K562 (cell line): ENCODE results near the gene KRT75. TPM values are rescaled to one million over a fixed set of nuclear protein-coding genes. Genes with fewer than 3 reads are reported as not detected.

ENCODE experiments used
- ATAC-seq: fragments of 200-7000 bp; cut with Tn5 transposase; 3 replicates; pipeline ENCODE4 v1.9.1; 2020; ENCODE audit warnings: moderate library complexity
- BruUV-seq: library from RNA; stranded (reverse); fragments of 400-500 nt; replicated peaks from 2 replicates; lab custom pipeline; 2021; lab: Mats Ljungman, UMichigan
- CTCF ChIA-PET: fragments of 300-600 bp; formaldehyde crosslinking; extraction: SDS; loops from one replicate; lab custom pipeline; 2021; ENCODE audit warnings: low intra/inter-chr PET ratio; lab: Yijun Ruan, JAX
- POLR2A ChIA-PET: fragments of 300-600, 350-650 bp; sonication (Branson Sonifier 250); formaldehyde crosslinking; extraction: SDS; loops from one replicate; lab custom pipeline; 2021; ENCODE audit warnings: antibody characterized with exemption, inconsistent platforms; lab: Yijun Ruan, JAX
- DNase-seq, 4 experiments: peaks; one replicate each; pipeline versions ENCODE4 v3.0.0 to v3.0.0-alpha.2; 2011 to 2018; ENCODE audit warnings: low spot score in 3 of 4, mixed read lengths in 3 of 4; ENCODE audit errors: extremely low read depth in 1 of 4
- FAIRE-seq: peaks from 2 replicates; lab custom pipeline; 2011; peaks lifted over from hg19 to GRCh38; lab: Jason Lieb, UNC
- H2AFZ ChIP-seq: 2 replicates; pipeline ENCODE4 v1.6.0; 2011; ENCODE audit warnings: low read depth, low read length, control low read depth, inconsistent platforms
- H3K27ac ChIP-seq: fragments of 200-600 bp; 3 replicates; pipeline ENCODE4 v1.8.0; 2011; ENCODE audit warnings: low read depth, mild to moderate bottlenecking, control low read depth, inconsistent platforms, low read length, moderate library complexity, mixed read lengths; ENCODE audit errors: extremely low read depth
- H3K27me3 ChIP-seq, 2 experiments: fragments of 300-600 bp in 1 of 2; 2 replicates in 1 of 2; 3 replicates in 1 of 2; pipeline versions ENCODE4 v1.6.0 to v1.8.0; 2011; ENCODE audit warnings: inconsistent platforms in 2 of 2, low read length in 2 of 2, mild to moderate bottlenecking in 1 of 2, mixed read lengths in 1 of 2, moderate library complexity in 1 of 2; ENCODE audit not compliant: control insufficient read depth in 2 of 2, insufficient read depth in 2 of 2
- H3K36me3 ChIP-seq: fragments of 300-600 bp; 3 replicates; pipeline ENCODE4 v1.8.0; 2011; ENCODE audit warnings: mild to moderate bottlenecking, low read length, inconsistent platforms; ENCODE audit not compliant: control insufficient read depth, insufficient read depth
- H3K4me1 ChIP-seq, 2 experiments: fragments of 200-600 bp in 1 of 2; replicated peaks in 1 of 2; 2 replicates in 1 of 2; 3 replicates in 1 of 2; pipeline versions ENCODE4 v1.5.1 to v1.8.0; 2011; ENCODE audit warnings: inconsistent platforms in 2 of 2, low read length in 2 of 2, mild to moderate bottlenecking in 1 of 2, mixed read lengths in 1 of 2, moderate library complexity in 1 of 2; ENCODE audit not compliant: control insufficient read depth in 2 of 2, insufficient read depth in 2 of 2
- H3K4me2 ChIP-seq: 2 replicates; pipeline ENCODE4 v1.6.1; 2011; ENCODE audit warnings: low read length, control low read depth, inconsistent platforms, mixed read lengths; ENCODE audit not compliant: insufficient read depth
- H3K4me3 ChIP-seq: fragments of 200-600 bp; sonication (generic), shearing (Covaris generic); 2 replicates; pipeline ENCODE4 v1.5.1; 2016; ENCODE audit warnings: control low read depth, inconsistent platforms
- H3K79me2 ChIP-seq: fragments of 200-600 bp; 3 replicates; pipeline ENCODE4 v1.8.0; 2011; ENCODE audit warnings: low read length, inconsistent platforms; ENCODE audit not compliant: control insufficient read depth, insufficient read depth
- H3K9ac ChIP-seq, 2 experiments: 2 replicates each; pipeline versions ENCODE4 v1.6.0 to v1.6.1; 2011; ENCODE audit warnings: low read depth in 2 of 2, low read length in 2 of 2, control low read depth in 1 of 2, inconsistent platforms in 1 of 2, mild to moderate bottlenecking in 1 of 2, mixed read lengths in 1 of 2; ENCODE audit not compliant: insufficient read depth in 1 of 2
- H3K9me1 ChIP-seq: one replicate; pipeline ENCODE4 v1.6.0; 2011; ENCODE audit warnings: inconsistent platforms, mild to moderate bottlenecking, low read length, moderate library complexity; ENCODE audit not compliant: control insufficient read depth, insufficient read depth
- H3K9me3 ChIP-seq: replicated peaks from 2 replicates; pipeline ENCODE4 v1.5.1; 2011; ENCODE audit warnings: low read depth, low read length, inconsistent platforms; ENCODE audit not compliant: control insufficient read depth, insufficient read depth
- H4K20me1 ChIP-seq: replicated peaks from 2 replicates; pipeline ENCODE4 v1.6.1; 2011; ENCODE audit warnings: low read length, inconsistent platforms, mixed read lengths; ENCODE audit not compliant: control insufficient read depth, insufficient read depth
- ARID3B ChIP-seq: fragments of 250-450 bp; sonication (Bioruptor Pico); IDR thresholded peaks from 2 replicates; pipeline ENCODE4 v1.4.0; 2020; ENCODE audit warnings: borderline replicate concordance
- ELF1 ChIP-seq: fragments of 200-800 bp; sonication (Bioruptor generic); IDR thresholded peaks from 2 replicates; pipeline ENCODE4 v1.6.1; 2016; ENCODE audit warnings: missing genetic modification characterization, missing compliant biosample characterization
- FOXP1 ChIP-seq: sonication (generic); formaldehyde crosslinking; IDR thresholded peaks from 2 replicates; pipeline ENCODE4 v1.8.0; 2022; ENCODE audit warnings: mild to moderate bottlenecking, missing genetic modification reagents
- PRDM10 ChIP-seq: fragments of 450-650 bp; IDR thresholded peaks from 2 replicates; pipeline ENCODE4 v1.6.1; 2018; ENCODE audit not compliant: partially characterized antibody
- TAF9B ChIP-seq: fragments of 450-650 bp; IDR thresholded peaks from 2 replicates; pipeline ENCODE4 v1.6.1; 2018; ENCODE audit warnings: mild to moderate bottlenecking; ENCODE audit not compliant: partially characterized antibody
- THRAP3 ChIP-seq: fragments of 450-650 bp; IDR thresholded peaks from 2 replicates; pipeline ENCODE4 v1.6.1; 2016; ENCODE audit warnings: mild to moderate bottlenecking, inconsistent platforms, borderline replicate concordance
- ZEB2 ChIP-seq: fragments of 450-650 bp; IDR thresholded peaks from 2 replicates; pipeline ENCODE4 v1.6.1; 2016
- ZNF277 ChIP-seq: fragments of 250-450 bp; sonication (Bioruptor Pico); IDR thresholded peaks from 2 replicates; pipeline ENCODE4 v1.8.0; 2022; ENCODE audit warnings: inconsistent platforms, mild to moderate bottlenecking, moderate library complexity, borderline replicate concordance
- WGBS: fragments of 100-300 bp; shearing (Covaris generic); methylation state at CpG from one replicate; pipeline ENCODE4 v1.1.6; 2016; ENCODE audit warnings: low coverage, mixed read lengths; ENCODE audit not compliant: insufficient coverage; ENCODE audit errors: missing lambda C conversion rate; 5-methylcytosine and 5-hydroxymethylcytosine counted together
- in situ Hi-C: fragments of 300-500 bp; cut with MboI; formaldehyde crosslinking; loops from 4 replicates; pipeline ENCODE4 v1.15.0; 2018; ENCODE audit warnings: inconsistent platforms, mixed read lengths
- intact Hi-C: fragments of 100-400 bp; cut with micrococcal nuclease; formaldehyde crosslinking; loops from 2 replicates; pipeline ENCODE4 v1.14.2; 2022
- polyA plus RNA-seq, 8 experiments: library from polyadenylated mRNA; depleted of rRNA in 4 of 8; stranded (reverse) in 5 of 8; unstranded in 3 of 8; fragments of >200 nt; fragmentation: Nextera tagmentation in 2 of 8; fragmentation: Illumina TruSeq in 1 of 8; extraction: Ambion mirVana in 2 of 8; extraction: Trizol in 1 of 8; gene quantifications; 2 replicates each; pipeline versions ENCODE4 v1.2.1 to v1.2.3, GENCODE V29; 2011 to 2014; ENCODE audit warnings: inconsistent platforms in 1 of 8, missing spikeins in 1 of 8
- total RNA-seq, 7 experiments: library from RNA; depleted of rRNA in 6 of 7; stranded (reverse); fragments of >200 nt in 6 of 7; fragmentation: Illumina TruSeq in 2 of 7; extraction: Trizol in 2 of 7; gene quantifications; 2 replicates each; pipeline versions ENCODE4 v1.2.1 to v1.2.3, GENCODE V29; 2011 to 2021; ENCODE audit warnings: low replicate concordance in 1 of 7
- TF ChIP-seq, protein P1 (sequence below): fragments of 250-450 bp; sonication (Bioruptor Pico); IDR thresholded peaks from 2 replicates; pipeline ENCODE4 v1.4.0; 2020

KRT75 gene
- total and polyA plus RNA-seq, 9 of the 15 experiments (the other 6 are each of a cell fraction or from before 2014, with no cell fraction given): not detected

DNA sequence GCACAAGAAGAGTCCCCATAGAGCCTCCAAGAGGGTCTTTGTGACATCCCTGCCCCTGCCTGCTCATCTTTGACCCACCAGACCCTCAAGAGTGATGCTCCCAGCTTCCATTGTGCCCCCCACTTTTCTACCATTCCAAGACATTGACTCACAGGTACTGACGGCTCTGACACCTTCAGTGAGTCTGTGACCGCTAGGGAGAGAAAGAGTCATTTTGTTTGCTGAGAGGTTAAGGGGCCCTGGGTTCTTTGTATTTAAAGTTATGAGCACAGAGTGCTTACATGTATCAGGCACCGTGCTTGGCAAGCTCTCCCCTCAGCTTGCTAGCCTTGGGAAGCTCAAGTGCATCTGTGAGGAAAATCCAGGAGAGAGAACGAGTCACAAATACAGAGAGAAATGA is 21.0 kb downstream of the KRT75 start:
- in situ Hi-C loops (no loop called here), intact Hi-C loops (no loop called here)
- Histone ChIP-seq H3K4me2 (no peak overlapping the region), H3K27ac (no peak overlapping the region), H2AFZ (no peak overlapping the region), H3K9me3 (no peaks in the 10 kb centered on the region), H3K36me3 (no peaks in the 10 kb centered on the region), H3K27me3 (peaks cover 0 to 25% of the 10 kb centered on the region in 2 experiments; a peak in 3 of 5 replicates), H3K79me2 (no peaks in the 10 kb centered on the region), H3K9me1 (no peaks in the 10 kb centered on the region), H3K4me1 (no peaks in the 10 kb centered on the region; a peak in 1 of 5 replicates), H3K9ac (no peak overlapping the region), H4K20me1 (peaks cover 4% of the 10 kb centered on the region; the same call in 1 of the 2 replicates), H3K4me3 (no peak overlapping the region)
- ChIA-PET CTCF (no interaction called here), POLR2A (interaction anchor here (0.7 to 1.7 kb wide), 3 partner anchors 15 to 422 kb away, joined by 3 to 4 read pairs (median 4); no protein-coding TSS in a partner anchor)
- DNase-seq (no peak), FAIRE-seq (no peak), ATAC-seq (no peak)
- WGBS: 0% methylated on average over 4 of the region's 4 CpGs
- BruUV-seq: no TSS peak
- TF ChIP-seq, protein P1, sequence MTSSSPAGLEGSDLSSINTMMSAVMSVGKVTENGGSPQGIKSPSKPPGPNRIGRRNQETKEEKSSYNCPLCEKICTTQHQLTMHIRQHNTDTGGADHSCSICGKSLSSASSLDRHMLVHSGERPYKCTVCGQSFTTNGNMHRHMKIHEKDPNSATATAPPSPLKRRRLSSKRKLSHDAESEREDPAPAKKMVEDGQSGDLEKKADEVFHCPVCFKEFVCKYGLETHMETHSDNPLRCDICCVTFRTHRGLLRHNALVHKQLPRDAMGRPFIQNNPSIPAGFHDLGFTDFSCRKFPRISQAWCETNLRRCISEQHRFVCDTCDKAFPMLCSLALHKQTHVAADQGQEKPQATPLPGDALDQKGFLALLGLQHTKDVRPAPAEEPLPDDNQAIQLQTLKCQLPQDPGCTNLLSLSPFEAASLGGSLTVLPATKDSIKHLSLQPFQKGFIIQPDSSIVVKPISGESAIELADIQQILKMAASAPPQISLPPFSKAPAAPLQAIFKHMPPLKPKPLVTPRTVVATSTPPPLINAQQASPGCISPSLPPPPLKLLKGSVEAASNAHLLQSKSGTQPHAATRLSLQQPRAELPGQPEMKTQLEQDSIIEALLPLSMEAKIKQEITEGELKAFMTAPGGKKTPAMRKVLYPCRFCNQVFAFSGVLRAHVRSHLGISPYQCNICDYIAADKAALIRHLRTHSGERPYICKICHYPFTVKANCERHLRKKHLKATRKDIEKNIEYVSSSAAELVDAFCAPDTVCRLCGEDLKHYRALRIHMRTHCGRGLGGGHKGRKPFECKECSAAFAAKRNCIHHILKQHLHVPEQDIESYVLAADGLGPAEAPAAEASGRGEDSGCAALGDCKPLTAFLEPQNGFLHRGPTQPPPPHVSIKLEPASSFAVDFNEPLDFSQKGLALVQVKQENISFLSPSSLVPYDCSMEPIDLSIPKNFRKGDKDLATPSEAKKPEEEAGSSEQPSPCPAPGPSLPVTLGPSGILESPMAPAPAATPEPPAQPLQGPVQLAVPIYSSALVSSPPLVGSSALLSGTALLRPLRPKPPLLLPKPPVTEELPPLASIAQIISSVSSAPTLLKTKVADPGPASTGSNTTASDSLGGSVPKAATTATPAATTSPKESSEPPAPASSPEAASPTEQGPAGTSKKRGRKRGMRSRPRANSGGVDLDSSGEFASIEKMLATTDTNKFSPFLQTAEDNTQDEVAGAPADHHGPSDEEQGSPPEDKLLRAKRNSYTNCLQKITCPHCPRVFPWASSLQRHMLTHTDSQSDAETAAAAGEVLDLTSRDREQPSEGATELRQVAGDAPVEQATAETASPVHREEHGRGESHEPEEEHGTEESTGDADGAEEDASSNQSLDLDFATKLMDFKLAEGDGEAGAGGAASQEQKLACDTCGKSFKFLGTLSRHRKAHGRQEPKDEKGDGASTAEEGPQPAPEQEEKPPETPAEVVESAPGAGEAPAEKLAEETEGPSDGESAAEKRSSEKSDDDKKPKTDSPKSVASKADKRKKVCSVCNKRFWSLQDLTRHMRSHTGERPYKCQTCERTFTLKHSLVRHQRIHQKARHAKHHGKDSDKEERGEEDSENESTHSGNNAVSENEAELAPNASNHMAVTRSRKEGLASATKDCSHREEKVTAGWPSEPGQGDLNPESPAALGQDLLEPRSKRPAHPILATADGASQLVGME (CRISPR knock-in tag): no peak
- no peak for TF ChIP-seq THRAP3
- TF ChIP-seq FOXP1 (CRISPR knock-in tag): no peak
- no peak for TF ChIP-seq ELF1 (tag)
- TF ChIP-seq ZNF277 (CRISPR knock-in tag): no peak
- no peak for TF ChIP-seq ZEB2
- TF ChIP-seq ARID3B (CRISPR knock-in tag): no peak
- no peak for TF ChIP-seq TAF9B
- no peak for TF ChIP-seq PRDM10
